Neural crest cell (in vitro differentiated cells): ENCODE results near the gene ERGIC2. TPM values are rescaled to one million over a fixed set of nuclear protein-coding genes. Genes with fewer than 3 reads are reported as not detected.

Source experiments
- DNase-seq: peaks from one replicate; pipeline ENCODE4 v3.0.0; 2021; ENCODE audit warnings: low read depth, mixed read lengths, low spot score
- H3K27ac Mint-ChIP-seq: one replicate; pipeline ENCODE4 v1.8.0; 2021; ENCODE audit warnings: mild to moderate bottlenecking, mixed read lengths; ENCODE audit not compliant: unreplicated experiment
- H3K27me3 Mint-ChIP-seq: 2 replicates; pipeline ENCODE4 v1.8.0; 2021; ENCODE audit warnings: low read depth, mild to moderate bottlenecking, mixed read lengths
- H3K36me3 Mint-ChIP-seq: 2 replicates; pipeline ENCODE4 v1.8.0; 2021; ENCODE audit warnings: low read depth, mild to moderate bottlenecking, mixed read lengths
- H3K4me1 Mint-ChIP-seq: 2 replicates; pipeline ENCODE4 v1.8.0; 2021; ENCODE audit warnings: mixed read lengths
- H3K4me3 Mint-ChIP-seq: one replicate; pipeline ENCODE4 v1.8.0; 2021; ENCODE audit warnings: mild to moderate bottlenecking, mixed read lengths
- H3K9me3 Mint-ChIP-seq: 2 replicates; pipeline ENCODE4 v1.8.0; 2021; ENCODE audit warnings: mixed read lengths
- CTCF ChIP-seq: fragments of 200-600 bp; sonication (generic); conservative IDR thresholded peaks from 2 replicates; pipeline ENCODE4 v1.5.0; 2021; ENCODE audit warnings: antibody characterized with exemption, mild to moderate bottlenecking
- total RNA-seq: library from RNA; stranded (reverse); gene quantifications from 2 replicates; pipeline ENCODE4 v1.2.1, GENCODE V29; 2021

ERGIC2 gene
- total RNA-seq, 1 donor from 2014 or later, result 48.9 TPM

GRCh38 chr12:29310899-29311298 is 70.1 kb downstream of the ERGIC2 start:
- no peak for TF ChIP-seq CTCF
- Mint-ChIP-seq H3K4me1 (no peaks in the 10 kb centered on the region), H3K4me3 (no peak overlapping the region), H3K27ac (no peak overlapping the region), H3K9me3 (no peaks in the 10 kb centered on the region), H3K27me3 (no peaks in the 10 kb centered on the region), H3K36me3 (no peaks in the 10 kb centered on the region)
- DNase-seq, result no peak

- H3K9me3 Mint-ChIP-seq, result no peaks in the 10 kb centered on the region
- H3K27me3 Mint-ChIP-seq, result no peaks in the 10 kb centered on the region
- no peak overlapping the region for H3K27ac Mint-ChIP-seq
- no peak for DNase-seq
- TF ChIP-seq CTCF, result peak; percentile 78
- H3K4me1 Mint-ChIP-seq, result no peaks in the 10 kb centered on the region
- no peak overlapping the region for H3K4me3 Mint-ChIP-seq
- H3K36me3 Mint-ChIP-seq, result no peaks in the 10 kb centered on the region
Measured at GRCh38 chr12:29309320-29309902, 71.6 kb downstream of the ERGIC2 start.

GRCh38 chr12:29306682-29307081 is 74.3 kb downstream of the ERGIC2 start:
- Mint-ChIP-seq H3K36me3 (no peaks in the 10 kb centered on the region), H3K4me3 (no peak overlapping the region), H3K4me1 (no peaks in the 10 kb centered on the region), H3K27me3 (no peaks in the 10 kb centered on the region), H3K9me3 (no peaks in the 10 kb centered on the region), H3K27ac (no peak overlapping the region)
- TF ChIP-seq CTCF, result no peak
- DNase-seq, result no peak

- Mint-ChIP-seq H3K4me3 (no peak overlapping the region), H3K9me3 (no peaks in the 10 kb centered on the region), H3K27ac (no peak overlapping the region), H3K36me3 (no peaks in the 10 kb centered on the region), H3K4me1 (no peaks in the 10 kb centered on the region), H3K27me3 (no peaks in the 10 kb centered on the region)
- TF ChIP-seq CTCF, result no peak
- DNase-seq, result no peak
Measured at GRCh38 chr12:29306266-29306665, 74.7 kb downstream of the ERGIC2 start.

- DNase-seq, result no peak
- Mint-ChIP-seq H3K27ac (no peak overlapping the region), H3K4me1 (no peaks in the 10 kb centered on the region), H3K36me3 (no peaks in the 10 kb centered on the region), H3K27me3 (no peaks in the 10 kb centered on the region), H3K9me3 (no peaks in the 10 kb centered on the region), H3K4me3 (no peak overlapping the region)
- TF ChIP-seq CTCF, result no peak
Measured at GRCh38 chr12:29304388-29304787, 76.6 kb downstream of the ERGIC2 start.
